H1 (cell line): ENCODE data around the gene MACROH2A1.

Source experiments
- ATF3 ChIP-seq: IDR thresholded peaks from 2 replicates; pipeline ENCODE4 v1.6.1; 2011; ENCODE audit warnings: low read depth, mild to moderate bottlenecking, low read length; ENCODE audit not compliant: insufficient read depth
- BRCA1 ChIP-seq: IDR thresholded peaks from 2 replicates; pipeline ENCODE4 v1.6.1; 2012; ENCODE audit warnings: low read depth, low read length, improper control_type of control experiment
- CBX5 ChIP-seq: fragments of 300-800, 300-1000 bp; sonication (generic); IDR thresholded peaks from 2 replicates; pipeline ENCODE4 v1.7.1; 2016; ENCODE audit warnings: antibody characterized with exemption, low read length, low read depth
- CHD2 ChIP-seq: IDR thresholded peaks from 2 replicates; pipeline ENCODE4 v1.6.1; 2012; ENCODE audit warnings: low read length, improper control_type of control experiment
- CTCF ChIP-seq, 3 experiments: IDR thresholded peaks; 1 replicate in 2 of 3; 2 replicates in 1 of 3; pipeline versions ENCODE4 v1.5.1 to v1.6.1; 2011; ENCODE audit warnings: low read length in 3 of 3, mild to moderate bottlenecking in 3 of 3, inconsistent platforms in 2 of 3, low read depth in 1 of 3, moderate library complexity in 1 of 3; ENCODE audit not compliant: insufficient read depth in 1 of 3; ENCODE audit errors: control extremely low read depth in 1 of 3
- EP300 ChIP-seq, 2 experiments: IDR thresholded peaks; 1 replicate in 1 of 2; 2 replicates in 1 of 2; pipeline ENCODE4 v1.6.1; 2011 to 2012; ENCODE audit warnings: low read depth in 2 of 2, low read length in 2 of 2, mild to moderate bottlenecking in 2 of 2, borderline replicate concordance in 1 of 2, inconsistent platforms in 1 of 2, moderate library complexity in 1 of 2
- EZH2 ChIP-seq: fragments of 200-600 bp; sonication (generic); IDR thresholded peaks from 2 replicates; pipeline ENCODE4 v1.7.1; 2012; ENCODE audit warnings: low read depth, mild to moderate bottlenecking, moderate library complexity, low read length, inconsistent platforms; ENCODE audit not compliant: severe bottlenecking
- KDM5A ChIP-seq: fragments of 200-600 bp; IDR thresholded peaks from 2 replicates; pipeline ENCODE4 v1.7.1; 2012; ENCODE audit warnings: mild to moderate bottlenecking, low read length, inconsistent platforms, mixed read lengths
- POLR2A ChIP-seq, 2 experiments: IDR thresholded peaks; 1 replicate in 1 of 2; 2 replicates in 1 of 2; pipeline ENCODE4 v1.6.1; 2011; ENCODE audit warnings: low read depth in 2 of 2, low read length in 2 of 2, mild to moderate bottlenecking in 2 of 2; ENCODE audit errors: control extremely low read depth in 1 of 2
- POLR2AphosphoS5 ChIP-seq: IDR thresholded peaks from 2 replicates; pipeline ENCODE4 v1.6.1; 2011; ENCODE audit warnings: low read depth, low read length
- RNF2 ChIP-seq: fragments of 200-900, 300-1000 bp; sonication (generic); IDR thresholded peaks from 2 replicates; pipeline ENCODE4 v1.7.1; 2016; ENCODE audit warnings: borderline replicate concordance, low read depth, mild to moderate bottlenecking, antibody characterized with exemption, low read length; ENCODE audit not compliant: poor library complexity, severe bottlenecking; ENCODE audit errors: missing control alignments
- SP1 ChIP-seq: IDR thresholded peaks from 2 replicates; pipeline ENCODE4 v1.6.1; 2011; ENCODE audit warnings: low read depth, low read length
- SUZ12 ChIP-seq: fragments of 200-600 bp; sonication (generic); IDR thresholded peaks from 2 replicates; pipeline ENCODE4 v1.6.1; 2012; ENCODE audit warnings: mild to moderate bottlenecking, inconsistent platforms, low read length, moderate library complexity, mixed read lengths
- TCF12 ChIP-seq: IDR thresholded peaks from 2 replicates; pipeline ENCODE4 v1.6.1; 2011; ENCODE audit warnings: low read depth, mild to moderate bottlenecking, low read length

GRCh38 chr5:135398855-135399793 lies at the start of gene MACROH2A1:
- TF ChIP-seq CBX5 (no peak), POLR2A (IDR thresholded peaks at IDR 0.05; ENCODE audit: control extremely low read depth in 1 of 2, low read depth in 2 of 2, low read length in 2 of 2) (peak in 1 of 2 experiments; percentile 78; a peak in 2 of 3 replicates), KDM5A (no peak), CTCF (IDR thresholded peaks at IDR 0.05; ENCODE audit: control extremely low read depth in 1 of 3, insufficient read depth in 1 of 3, low read depth in 1 of 3, low read length in 3 of 3) (no peak), CHD2 (no peak), EP300 (IDR thresholded peaks at IDR 0.05; ENCODE audit: borderline replicate concordance in 1 of 2, low read depth in 2 of 2, low read length in 2 of 2) (no peak), SUZ12 (no peak), EZH2 (no peak), ATF3 (no peak), TCF12 (no peak), POLR2AphosphoS5 (no peak), SP1 (no peak), RNF2 (no peak), BRCA1 (no peak)
